HG03139 (cell line): ENCODE results near the gene SLC9A9.
A peak's percentile ranks its signal among the peaks of the same experiment; 100 is the strongest.

Source experiments
- ATAC-seq: cut with Tn5 transposase; IDR thresholded peaks from one replicate; pipeline ENCODE4 v1.9.1; 2021; ENCODE audit not compliant: unreplicated experiment

Gene SLC9A9

DNA sequence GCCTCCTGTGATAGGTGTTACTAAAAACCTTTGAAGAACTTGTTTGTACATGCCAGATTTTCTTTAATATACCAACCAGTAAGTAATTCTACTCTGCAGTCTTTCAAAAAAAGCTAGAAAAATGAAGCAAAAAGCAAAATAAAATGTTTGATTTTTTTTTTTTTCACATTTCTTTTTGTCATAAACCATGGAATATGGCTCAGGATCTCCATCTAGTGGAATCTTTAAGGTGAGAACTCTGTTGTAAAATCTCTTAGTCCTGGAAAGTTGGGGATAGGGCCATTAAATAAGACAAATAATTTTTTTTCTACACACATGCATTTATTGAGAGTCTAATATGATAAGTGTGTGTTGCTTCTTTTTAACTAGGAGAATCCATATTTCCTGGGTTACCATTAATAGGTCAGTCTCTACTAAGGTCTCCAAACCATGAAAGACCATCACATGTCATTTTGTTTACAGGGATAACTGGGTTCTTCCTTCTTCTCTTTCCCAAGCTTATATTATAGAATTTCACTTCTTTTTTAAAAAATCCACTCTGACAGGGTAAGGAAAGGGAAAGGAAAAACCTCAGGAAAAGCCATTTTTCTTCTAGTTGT lies 84.6 kb downstream of the SLC9A9 start:
- ATAC-seq, result no peak

- ATAC-seq, result no peak
Observed at GRCh38 chr3:143757691-143758090, 90.6 kb downstream of the SLC9A9 start.

GRCh38 chr3:143755978-143756377 lies 92.3 kb downstream of the SLC9A9 start:
- no peak for ATAC-seq

- ATAC-seq, result no peak
Observed at GRCh38 chr3:143754090-143754489, 94.2 kb downstream of the SLC9A9 start.

DNA sequence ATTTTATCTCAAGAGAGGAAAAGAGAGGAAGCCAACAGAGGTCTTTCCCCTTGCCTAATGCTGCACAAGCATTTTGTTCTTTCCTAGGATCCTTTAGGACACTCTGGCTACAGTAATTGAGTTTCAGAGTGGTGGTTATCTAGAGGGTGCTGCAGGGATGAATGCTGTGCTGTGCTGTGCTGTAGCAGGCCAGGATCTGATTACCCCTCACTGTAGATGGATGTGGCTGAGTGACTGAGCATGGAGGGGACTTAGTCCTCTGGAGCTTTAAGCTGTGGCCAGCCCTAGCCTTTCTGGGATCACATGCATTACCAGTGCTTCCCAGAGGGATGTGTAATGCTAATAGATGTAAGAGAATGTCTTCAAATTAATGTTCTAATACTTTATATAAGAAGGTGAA lies 94.8 kb downstream of the SLC9A9 start:
- ATAC-seq, result no peak

GRCh38 chr3:143753006-143753405 lies 95.3 kb downstream of the SLC9A9 start:
- no peak for ATAC-seq

- ATAC-seq, result peak; percentile 77
Observed at GRCh38 chr3:143751643-143752178, 96.6 kb downstream of the SLC9A9 start.

DNA sequence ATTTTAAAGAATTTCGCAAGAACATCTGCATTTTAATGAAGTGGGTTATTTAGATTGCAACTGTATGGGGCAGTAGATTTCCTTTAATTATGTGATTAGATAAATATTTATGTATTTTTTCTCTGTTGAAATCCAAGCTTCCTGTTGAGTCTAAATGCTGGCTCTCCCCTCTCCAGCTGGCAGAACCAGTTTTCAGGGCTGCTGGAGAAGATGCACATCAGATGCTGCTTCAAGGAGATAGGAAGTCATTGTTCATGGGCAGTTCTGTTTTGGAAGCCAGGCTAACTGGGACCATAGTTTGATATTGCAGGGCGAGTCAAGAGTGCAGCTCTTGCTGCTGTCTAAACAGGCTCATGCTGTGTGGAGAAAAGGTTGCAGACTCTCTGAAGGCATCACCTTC lies 97.4 kb downstream of the SLC9A9 start:
- ATAC-seq, result no peak

DNA sequence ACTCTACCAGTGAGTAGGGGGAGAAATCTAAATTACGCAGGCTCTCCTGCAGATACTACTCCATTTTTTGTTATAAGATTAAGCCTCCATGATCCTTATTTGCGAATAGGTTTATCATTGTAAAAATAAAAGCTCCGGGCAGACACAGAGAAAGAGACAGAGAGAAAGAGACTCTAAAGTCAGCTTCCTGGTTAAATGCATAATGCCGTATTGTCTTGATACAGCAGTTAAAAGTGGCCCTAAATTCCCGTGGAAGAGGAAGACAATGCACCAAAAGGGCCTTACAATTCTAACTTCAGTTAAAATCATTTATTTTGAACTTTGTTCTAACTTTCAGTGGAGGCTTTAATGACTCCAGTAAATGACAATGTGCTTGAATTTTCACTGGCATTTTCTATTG lies 98.3 kb downstream of the SLC9A9 start:
- ATAC-seq, result no peak

GRCh38 chr3:143737065-143737464 lies 111.2 kb downstream of the SLC9A9 start:
- ATAC-seq, result no peak

DNA sequence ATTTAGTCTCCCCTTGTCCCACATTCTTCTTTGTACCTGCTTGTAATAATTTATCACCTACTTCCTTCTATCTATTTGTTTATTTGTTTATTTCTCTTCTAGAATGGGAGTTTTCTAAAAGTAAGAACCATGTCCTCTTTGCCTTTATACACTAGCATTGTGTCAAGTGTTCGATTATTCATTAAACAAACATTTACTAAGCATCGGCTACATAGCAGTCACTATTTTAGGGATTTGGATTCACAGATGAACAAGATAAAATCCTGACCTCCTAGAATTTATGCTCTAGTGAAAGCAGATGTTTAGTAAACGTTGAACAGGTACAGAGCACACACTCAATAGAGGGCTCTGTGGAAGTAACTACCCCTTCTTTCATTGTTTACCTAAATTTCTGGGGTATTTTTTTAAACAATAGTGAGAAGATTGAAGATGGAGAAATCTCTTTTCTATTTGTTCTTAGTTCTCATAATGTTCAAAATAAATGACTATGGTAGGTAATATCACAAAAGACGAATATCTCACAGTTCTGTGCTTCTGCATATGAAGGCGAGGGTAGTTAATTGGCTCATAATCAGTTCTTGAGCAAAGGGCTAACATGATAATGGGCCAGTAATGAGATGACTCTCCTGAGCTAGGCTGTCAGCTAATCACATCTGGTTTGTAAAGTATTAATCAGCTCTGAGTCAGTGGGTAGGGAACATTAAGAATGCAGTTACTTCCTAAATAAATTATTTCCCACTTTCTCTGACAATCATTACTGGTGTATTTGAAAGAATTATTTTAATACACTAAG lies 111.9 kb downstream of the SLC9A9 start:
- no peak for ATAC-seq

GRCh38 chr3:143731776-143732175 lies 116.5 kb downstream of the SLC9A9 start:
- no peak for ATAC-seq

DNA sequence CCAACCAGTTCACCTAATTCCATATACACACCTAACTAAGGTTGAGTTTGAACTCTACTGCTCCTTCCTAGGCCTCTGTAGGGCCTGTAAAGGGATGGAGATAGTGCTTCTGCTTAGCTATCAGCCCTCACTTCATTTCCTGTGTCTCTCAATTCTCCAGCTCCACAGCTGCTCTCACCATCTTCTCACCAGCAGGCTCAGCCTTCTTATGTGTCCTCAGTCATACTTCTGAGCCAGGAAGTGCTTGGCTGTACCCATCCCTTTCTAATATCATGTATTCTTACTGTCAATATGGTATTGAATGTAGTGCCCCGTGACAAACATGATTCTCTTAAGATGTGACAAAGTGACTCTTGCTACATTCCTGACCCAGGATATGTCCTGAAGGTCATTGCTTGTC lies 116.9 kb downstream of the SLC9A9 start:
- ATAC-seq, result no peak

DNA sequence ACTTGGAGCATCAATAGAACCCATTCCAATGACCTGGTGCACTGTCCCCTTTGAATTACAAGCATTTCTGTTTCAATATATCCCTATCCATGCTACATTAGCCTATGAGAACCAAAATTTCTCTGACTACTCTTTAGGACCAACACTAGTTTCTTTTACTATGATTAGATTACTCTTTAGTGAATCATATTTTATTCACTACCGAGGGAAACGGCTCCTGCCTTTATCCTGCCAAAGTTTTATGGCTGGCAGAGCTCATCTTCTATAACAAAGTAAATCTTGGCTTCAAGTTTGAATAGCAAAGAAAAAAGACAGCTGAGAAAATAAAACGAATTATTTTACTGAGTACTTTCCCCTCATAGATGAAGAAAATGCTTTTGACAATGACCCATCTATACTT lies 120.9 kb downstream of the SLC9A9 start:
- ATAC-seq, result no peak

- ATAC-seq, result no peak
Observed at GRCh38 chr3:143726727-143727126, 121.5 kb downstream of the SLC9A9 start.

DNA sequence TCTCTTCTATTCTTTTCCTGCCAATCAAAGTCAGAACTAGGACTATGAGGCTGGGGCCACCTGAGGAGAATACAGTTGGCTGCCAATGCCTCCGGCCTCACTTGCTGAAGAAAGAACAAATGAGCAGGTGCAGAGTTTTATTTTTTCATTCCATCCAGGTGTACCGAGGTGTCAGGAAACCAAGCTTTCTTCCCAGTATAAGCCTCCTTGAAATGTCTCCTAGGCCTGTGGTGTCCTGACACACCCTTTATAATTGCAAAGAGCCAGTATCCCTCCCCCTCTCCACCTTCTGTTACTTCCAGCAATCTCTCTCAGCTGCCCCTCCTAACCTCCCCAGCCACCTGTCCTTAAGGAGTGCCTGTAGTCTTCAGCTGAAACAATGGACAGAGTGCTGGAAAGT lies 127.9 kb downstream of the SLC9A9 start:
- ATAC-seq, result no peak

GRCh38 chr3:143718463-143718862 lies 129.8 kb downstream of the SLC9A9 start:
- ATAC-seq, result no peak

DNA sequence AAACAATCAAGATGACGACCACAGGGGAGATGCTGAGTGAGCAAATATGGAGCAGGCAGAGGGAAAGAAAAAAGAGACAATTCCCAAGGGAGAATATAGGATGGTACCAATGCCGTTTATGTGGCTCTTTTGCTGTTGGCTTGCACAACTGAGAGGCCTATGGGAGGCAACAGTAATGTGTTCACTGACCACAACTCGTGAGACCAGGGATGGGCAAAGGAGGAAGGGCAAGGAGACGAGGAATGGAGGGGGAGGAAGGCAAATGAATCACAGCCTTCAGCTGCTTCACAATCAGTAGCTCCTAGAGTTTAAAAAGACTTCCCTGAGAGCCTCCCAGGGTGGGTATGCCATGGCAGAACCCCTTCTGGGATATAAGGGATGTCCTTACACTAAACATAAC lies 131.5 kb downstream of the SLC9A9 start:
- no peak for ATAC-seq

GRCh38 chr3:143712522-143712921 lies 135.7 kb downstream of the SLC9A9 start:
- ATAC-seq, result no peak

DNA sequence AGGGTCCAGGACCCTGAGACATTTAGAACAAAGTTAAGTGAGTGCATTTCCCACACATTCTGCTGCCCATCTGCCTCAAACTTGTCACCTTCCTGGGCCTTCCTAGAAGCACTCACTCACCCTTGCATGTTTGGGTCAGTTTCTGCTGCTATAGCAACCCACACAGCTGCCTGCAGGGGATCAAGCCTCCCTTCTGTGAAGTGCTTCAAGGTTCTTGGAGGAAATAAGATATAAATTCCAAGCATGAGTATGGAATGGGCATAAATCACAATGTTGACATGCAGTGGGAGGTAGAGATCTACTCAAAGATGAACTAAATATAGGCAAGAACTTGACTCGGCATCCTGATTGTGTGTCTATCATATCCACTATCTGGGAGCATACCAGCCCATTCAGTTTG lies 140.4 kb downstream of the SLC9A9 start:
- no peak for ATAC-seq

DNA sequence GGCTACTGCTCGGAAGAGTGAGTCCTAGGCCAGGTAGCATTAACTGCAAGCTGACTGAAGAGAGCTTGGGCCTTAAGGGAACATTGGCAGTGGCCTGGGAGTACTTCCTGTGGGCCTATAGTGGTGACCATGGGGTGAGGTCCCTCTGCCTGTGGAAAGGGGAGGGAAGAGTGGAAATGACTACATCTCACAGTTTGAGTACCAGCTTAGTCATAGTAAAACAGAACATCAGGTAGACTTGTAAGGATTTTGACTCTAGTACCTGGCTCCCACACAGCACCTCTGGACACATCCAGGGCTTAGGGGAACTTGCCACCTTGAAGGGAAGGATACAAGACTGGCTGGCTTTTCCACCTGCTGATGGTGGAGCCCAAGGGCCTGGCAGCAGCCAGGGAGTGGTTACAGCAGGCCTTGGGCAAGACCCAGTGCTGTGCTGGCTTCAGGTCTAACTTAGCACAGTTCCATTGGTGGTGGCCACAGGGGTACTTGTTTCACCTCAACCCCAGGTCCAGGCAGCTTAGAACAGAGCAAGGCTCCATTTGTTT lies 147.8 kb downstream of the SLC9A9 start:
- ATAC-seq, result no peak

GRCh38 chr3:143699424-143699823 lies 148.8 kb downstream of the SLC9A9 start:
- no peak for ATAC-seq
